GM12878 (cell line): ENCODE results near the gene LILRB2. TPM values are rescaled to one million over a fixed set of nuclear protein-coding genes. Genes with fewer than 3 reads are reported as not detected.

Experiments used
- ATAC-seq: fragments of 200-7000 bp; cut with Tn5 transposase; 3 replicates; pipeline ENCODE4 v1.9.1; 2020; ENCODE audit warnings: mild to moderate bottlenecking, moderate library complexity
- BruUV-seq: library from RNA; stranded (reverse); fragments of 400-500 nt; replicated peaks from 2 replicates; lab custom pipeline; 2021; lab: Mats Ljungman, UMichigan
- CTCF ChIA-PET: fragments of 300-600 bp; sonication (Branson Sonifier 250); formaldehyde crosslinking; extraction: SDS; loops from one replicate; lab custom pipeline; 2021; ENCODE audit warnings: inconsistent platforms; lab: Yijun Ruan, JAX
- POLR2A ChIA-PET: fragments of 350-600 bp; formaldehyde crosslinking; extraction: SDS; loops from one replicate; lab custom pipeline; 2021; ENCODE audit warnings: inconsistent platforms; lab: Charles Lee
- RAD21 ChIA-PET: fragments of 300-600 bp; sonication (Branson Sonifier 250); formaldehyde crosslinking; loops from one replicate; lab custom pipeline; 2023; ENCODE audit warnings: antibody characterized with exemption; ENCODE audit not compliant: unreplicated experiment; lab: Charles Lee
- SMC1A ChIA-PET: fragments of 300-600 bp; sonication (Branson Sonifier 250); formaldehyde crosslinking; loops from one replicate; lab custom pipeline; 2023; ENCODE audit not compliant: unreplicated experiment, uncharacterized antibody; lab: Charles Lee
- DNase-seq: peaks from one replicate; pipeline ENCODE4 v3.0.0-alpha.2; 2011; ENCODE audit warnings: low read depth, low spot score
- FAIRE-seq: peaks from 3 replicates; lab custom pipeline; 2011; peaks lifted over from hg19 to GRCh38; lab: Jason Lieb, UNC
- H2AFZ ChIP-seq: 2 replicates; pipeline ENCODE4 v1.6.0; 2011; ENCODE audit warnings: low read depth, low read length, control low read depth; ENCODE audit not compliant: control insufficient read depth
- H3K27ac ChIP-seq: 2 replicates; pipeline ENCODE4 v1.5.1; 2011; ENCODE audit warnings: control low read depth; ENCODE audit not compliant: control insufficient read depth, insufficient read depth
- H3K27me3 ChIP-seq, 2 experiments: replicated peaks in 1 of 2; 2 replicates each; pipeline versions ENCODE4 v1.6.0 to v1.6.1; 2011; ENCODE audit warnings: low read length in 1 of 2; ENCODE audit not compliant: control insufficient read depth in 2 of 2, insufficient read depth in 2 of 2
- H3K36me3 ChIP-seq, 2 experiments: 2 replicates each; pipeline ENCODE4 v1.5.1; 2011; ENCODE audit warnings: low read length in 1 of 2; ENCODE audit not compliant: control insufficient read depth in 2 of 2, insufficient read depth in 2 of 2
- H3K4me1 ChIP-seq: 2 replicates; pipeline ENCODE4 v1.6.1; 2011; ENCODE audit warnings: mild to moderate bottlenecking, low read length, moderate library complexity, mixed read lengths; ENCODE audit not compliant: control insufficient read depth, insufficient read depth
- H3K4me2 ChIP-seq: 2 replicates; pipeline ENCODE4 v1.6.0; 2011; ENCODE audit warnings: control low read depth; ENCODE audit not compliant: control insufficient read depth, insufficient read depth
- H3K4me3 ChIP-seq: fragments of 200-600 bp; sonication (generic); 2 replicates; pipeline ENCODE4 v1.5.1; 2016
- H3K79me2 ChIP-seq: 2 replicates; pipeline ENCODE4 v1.6.0; 2011; ENCODE audit warnings: low read length; ENCODE audit not compliant: control insufficient read depth, insufficient read depth
- H3K9ac ChIP-seq: 2 replicates; pipeline ENCODE4 v1.8.0; 2011; ENCODE audit warnings: low read length, control low read depth, mixed read lengths; ENCODE audit not compliant: control insufficient read depth, insufficient read depth
- H3K9me3 ChIP-seq: replicated peaks from 3 replicates; pipeline ENCODE4 v1.5.1; 2011; ENCODE audit warnings: mild to moderate bottlenecking, low read length; ENCODE audit not compliant: control insufficient read depth, insufficient read depth
- H4K20me1 ChIP-seq: 2 replicates; pipeline ENCODE4 v1.6.0; 2011; ENCODE audit not compliant: control insufficient read depth, insufficient read depth
- CHD1 ChIP-seq: IDR thresholded peaks from 2 replicates; pipeline ENCODE4 v1.6.1; 2012; ENCODE audit warnings: low read depth, low read length, improper control_type of control experiment
- EED ChIP-seq: sonication (generic); IDR thresholded peaks from 2 replicates; pipeline ENCODE4 v1.6.1; 2016; ENCODE audit warnings: antibody characterized with exemption, low read depth
- HCFC1 ChIP-seq: fragments of 150-350 bp; IDR thresholded peaks from 2 replicates; pipeline ENCODE4 v1.6.1; 2014; ENCODE audit warnings: low read length
- MEF2A ChIP-seq: IDR thresholded peaks from 2 replicates; pipeline ENCODE4 v1.6.1; 2011; ENCODE audit warnings: low read depth, mild to moderate bottlenecking, low read length, moderate library complexity; ENCODE audit not compliant: insufficient read depth
- NR2C2 ChIP-seq: IDR thresholded peaks from 2 replicates; pipeline ENCODE4 v1.6.1; 2011; ENCODE audit warnings: borderline replicate concordance, low read depth; ENCODE audit not compliant: control insufficient read depth, insufficient read length
- POLR2AphosphoS2 ChIP-seq: IDR thresholded peaks from 2 replicates; pipeline ENCODE4 v1.6.1; 2011; ENCODE audit warnings: low read depth, mild to moderate bottlenecking, low read length, improper control_type of control experiment, moderate library complexity
- WGBS: methylation state at CpG from one replicate; pipeline ENCODE4 v1.1.6; 2016; ENCODE audit warnings: low lambda C conversion rate; ENCODE audit not compliant: insufficient replicate concordance, insufficient coverage; ENCODE audit errors: missing lambda C conversion rate; 5-methylcytosine and 5-hydroxymethylcytosine counted together
- in situ Hi-C: fragments of 300-500 bp; cut with MboI; formaldehyde crosslinking; loops from 9 replicates; pipeline ENCODE4 v1.14.3; 2018; ENCODE audit warnings: mixed read lengths
- intact Hi-C: fragments of 100-400 bp; cut with micrococcal nuclease; formaldehyde crosslinking; loops from one replicate; pipeline ENCODE4 v1.14.2; 2022; ENCODE audit not compliant: unreplicated experiment
- polyA plus RNA-seq, 11 experiments: library from polyadenylated mRNA; depleted of rRNA in 4 of 11; unstranded in 6 of 11; stranded (reverse) in 5 of 11; fragments of >200 nt; fragmentation: Nextera tagmentation in 4 of 11; fragmentation: Illumina TruSeq in 1 of 11; extraction: Ambion mirVana in 4 of 11; extraction: Trizol in 1 of 11; gene quantifications; 1 replicate in 1 of 11; 2 replicates in 10 of 11; pipeline versions ENCODE4 v1.2.1 to v1.2.3, GENCODE V29; 2011 to 2016; ENCODE audit warnings: inconsistent platforms in 2 of 11, missing spikeins in 2 of 11, low read depth in 1 of 11
- total RNA-seq, 4 experiments: library from RNA; depleted of rRNA in 3 of 4; stranded (reverse); fragments of >200 nt in 3 of 4; fragmentation: Illumina TruSeq in 1 of 4; extraction: Trizol in 1 of 4; gene quantifications; 2 replicates each; pipeline versions ENCODE4 v1.2.1 to v1.2.3, GENCODE V29; 2013 to 2021
- TF ChIP-seq, protein P1 (sequence below): fragments of 150-350 bp; IDR thresholded peaks from 2 replicates; pipeline ENCODE4 v1.6.1; 2014; ENCODE audit warnings: mild to moderate bottlenecking, low read depth, low read length

LILRB2 gene
- total and polyA plus RNA-seq, 10 of the 15 experiments (the other 5 are each of a cell fraction or from before 2014, with no cell fraction given) = 0.08 to 0.18 (median 0.15) TPM; not detected in 4

GRCh38 chr19:54307389-54308020, 26.6 kb upstream of the LILRB2 start:
- TF ChIP-seq CHD1 (no peak), HCFC1 (no peak), POLR2AphosphoS2 (no peak), MEF2A (no peak), EED (no peak), NR2C2 (no peak)
- TF ChIP-seq, protein P1, sequence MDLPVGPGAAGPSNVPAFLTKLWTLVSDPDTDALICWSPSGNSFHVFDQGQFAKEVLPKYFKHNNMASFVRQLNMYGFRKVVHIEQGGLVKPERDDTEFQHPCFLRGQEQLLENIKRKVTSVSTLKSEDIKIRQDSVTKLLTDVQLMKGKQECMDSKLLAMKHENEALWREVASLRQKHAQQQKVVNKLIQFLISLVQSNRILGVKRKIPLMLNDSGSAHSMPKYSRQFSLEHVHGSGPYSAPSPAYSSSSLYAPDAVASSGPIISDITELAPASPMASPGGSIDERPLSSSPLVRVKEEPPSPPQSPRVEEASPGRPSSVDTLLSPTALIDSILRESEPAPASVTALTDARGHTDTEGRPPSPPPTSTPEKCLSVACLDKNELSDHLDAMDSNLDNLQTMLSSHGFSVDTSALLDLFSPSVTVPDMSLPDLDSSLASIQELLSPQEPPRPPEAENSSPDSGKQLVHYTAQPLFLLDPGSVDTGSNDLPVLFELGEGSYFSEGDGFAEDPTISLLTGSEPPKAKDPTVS = no peak
- ATAC-seq (no peak), DNase-seq (no peak), FAIRE-seq (no peak)
- no peaks in the 10 kb centered on the region for H3K4me1 ChIP-seq
- ChIA-PET SMC1A (no interaction called here), CTCF (no interaction called here), POLR2A (no interaction called here), RAD21 (no interaction called here)
- no TSS peak for BruUV-seq
- H3K9ac ChIP-seq = no peak overlapping the region
- H3K79me2 ChIP-seq = no peaks in the 10 kb centered on the region
- no peak overlapping the region for H2AFZ ChIP-seq
- no peaks in the 10 kb centered on the region for H3K36me3 ChIP-seq
- WGBS = 55% methylated on average over 5 of the region's 5 CpGs
- H3K4me2 ChIP-seq = no peak overlapping the region
- H3K4me3 ChIP-seq = no peak overlapping the region
- H3K27ac ChIP-seq = no peak overlapping the region
- in situ Hi-C loops (no loop called here), intact Hi-C loops (no loop called here)
- H3K27me3 ChIP-seq = no peaks in the 10 kb centered on the region; a peak in 1 of 4 replicates
- no peaks in the 10 kb centered on the region for H4K20me1 ChIP-seq
- H3K9me3 ChIP-seq = no peaks in the 10 kb centered on the region
